OCI-LY1 (cell line): ENCODE measurements around the gene CD101.

Source experiments
- H2AFZ ChIP-seq: fragments of 200-600 bp; sonication (generic), shearing (Covaris generic); 2 replicates; pipeline ENCODE4 v1.6.0; 2014; ENCODE audit warnings: antibody characterized with exemption, mild to moderate bottlenecking, low read length
- H3F3A ChIP-seq: fragments of 200-600 bp; sonication (generic), shearing (Covaris generic); 2 replicates; pipeline ENCODE4 v1.6.0; 2014; ENCODE audit warnings: mild to moderate bottlenecking, antibody characterized with exemption, low read length, moderate library complexity; ENCODE audit not compliant: insufficient read depth
- H3K27ac ChIP-seq: fragments of 200-600 bp; sonication (generic); 2 replicates; pipeline ENCODE4 v1.5.1; 2014; ENCODE audit warnings: low read length, mixed run types, mild to moderate bottlenecking, low read depth; ENCODE audit not compliant: poor library complexity, severe bottlenecking
- H3K27me3 ChIP-seq: fragments of 200-600 bp; sonication (generic); 2 replicates; pipeline ENCODE4 v1.6.0; 2014; ENCODE audit warnings: antibody characterized with exemption, mild to moderate bottlenecking, low read length, moderate library complexity; ENCODE audit not compliant: insufficient read depth
- H3K36me3 ChIP-seq: fragments of 200-600 bp; sonication (generic); 2 replicates; pipeline ENCODE4 v1.6.1; 2014; ENCODE audit warnings: mild to moderate bottlenecking, antibody characterized with exemption, low read length, moderate library complexity, mixed read lengths; ENCODE audit not compliant: insufficient read depth
- H3K4me1 ChIP-seq: fragments of 200-600 bp; sonication (generic); 2 replicates; pipeline ENCODE4 v1.5.1; 2014; ENCODE audit warnings: mild to moderate bottlenecking, low read length, moderate library complexity; ENCODE audit not compliant: insufficient read depth, severe bottlenecking
- H3K4me2 ChIP-seq: fragments of 200-600 bp; sonication (generic), shearing (Covaris generic); 2 replicates; pipeline ENCODE4 v1.6.1; 2014; ENCODE audit warnings: low read length
- H3K4me3 ChIP-seq: fragments of 200-600 bp; sonication (generic); 2 replicates; pipeline ENCODE4 v1.5.1; 2014; ENCODE audit warnings: low read length, low read depth, mild to moderate bottlenecking, mixed read lengths; ENCODE audit not compliant: poor library complexity, severe bottlenecking
- H3K79me2 ChIP-seq: fragments of 200-600 bp; shearing (Covaris generic); 2 replicates; pipeline ENCODE4 v1.6.1; 2016; ENCODE audit warnings: mixed run types, low read length, mixed read lengths; ENCODE audit not compliant: insufficient read depth
- H3K9ac ChIP-seq: fragments of 200-600 bp; sonication (generic), shearing (Covaris generic); 2 replicates; pipeline ENCODE4 v1.6.1; 2014; ENCODE audit warnings: mild to moderate bottlenecking, low read length, mixed read lengths
- H3K9me2 ChIP-seq: fragments of 200-600 bp; sonication (generic), shearing (Covaris generic); 2 replicates; pipeline ENCODE4 v1.6.1; 2014; ENCODE audit warnings: low read depth, mild to moderate bottlenecking, low read length, mixed read lengths
- H3K9me3 ChIP-seq: fragments of 200-600 bp; shearing (Covaris generic); 2 replicates; pipeline ENCODE4 v1.6.1; 2014; ENCODE audit warnings: low read length, mixed read lengths
- H4K20me1 ChIP-seq: fragments of 200-600 bp; sonication (generic), shearing (Covaris generic); 2 replicates; pipeline ENCODE4 v1.6.0; 2016; ENCODE audit warnings: mild to moderate bottlenecking, low read length; ENCODE audit not compliant: insufficient read depth
- EZH2 ChIP-seq: fragments of 200-600 bp; sonication (generic), shearing (Covaris generic); IDR thresholded peaks from 2 replicates; pipeline ENCODE4 v1.8.0; 2017; ENCODE audit warnings: borderline replicate concordance, mixed run types, mild to moderate bottlenecking, antibody characterized with exemption, low read length, moderate library complexity, mixed read lengths
- TF ChIP-seq, protein P1 (sequence below): fragments of 200-600 bp; sonication (generic), shearing (Covaris generic); IDR thresholded peaks from 2 replicates; pipeline ENCODE4 v1.5.1; 2017; ENCODE audit warnings: mild to moderate bottlenecking, antibody characterized with exemption, low read length, moderate library complexity, mixed read lengths

CD101 gene

GRCh38 chr1:117054068-117054467 is 52.5 kb downstream of the CD101 start:
- Histone ChIP-seq H3K9me3 (no peaks in the 10 kb centered on the region), H3F3A (no peaks in the 10 kb centered on the region), H2AFZ (no peak overlapping the region), H3K27ac (no peak overlapping the region), H3K4me1 (peaks cover 32% of the 10 kb centered on the region), H3K79me2 (peaks cover 7% of the 10 kb centered on the region; the same call in 1 of the 2 replicates), H3K36me3 (peaks cover under 1% of the 10 kb centered on the region; the same call in 1 of the 2 replicates), H3K9me2 (no peaks in the 10 kb centered on the region), H3K4me2 (no peak overlapping the region), H3K27me3 (no peaks in the 10 kb centered on the region), H3K9ac (no peak overlapping the region), H3K4me3 (no peak overlapping the region), H4K20me1 (no peaks in the 10 kb centered on the region)
- no peak for TF ChIP-seq EZH2
- TF ChIP-seq, protein P1, sequence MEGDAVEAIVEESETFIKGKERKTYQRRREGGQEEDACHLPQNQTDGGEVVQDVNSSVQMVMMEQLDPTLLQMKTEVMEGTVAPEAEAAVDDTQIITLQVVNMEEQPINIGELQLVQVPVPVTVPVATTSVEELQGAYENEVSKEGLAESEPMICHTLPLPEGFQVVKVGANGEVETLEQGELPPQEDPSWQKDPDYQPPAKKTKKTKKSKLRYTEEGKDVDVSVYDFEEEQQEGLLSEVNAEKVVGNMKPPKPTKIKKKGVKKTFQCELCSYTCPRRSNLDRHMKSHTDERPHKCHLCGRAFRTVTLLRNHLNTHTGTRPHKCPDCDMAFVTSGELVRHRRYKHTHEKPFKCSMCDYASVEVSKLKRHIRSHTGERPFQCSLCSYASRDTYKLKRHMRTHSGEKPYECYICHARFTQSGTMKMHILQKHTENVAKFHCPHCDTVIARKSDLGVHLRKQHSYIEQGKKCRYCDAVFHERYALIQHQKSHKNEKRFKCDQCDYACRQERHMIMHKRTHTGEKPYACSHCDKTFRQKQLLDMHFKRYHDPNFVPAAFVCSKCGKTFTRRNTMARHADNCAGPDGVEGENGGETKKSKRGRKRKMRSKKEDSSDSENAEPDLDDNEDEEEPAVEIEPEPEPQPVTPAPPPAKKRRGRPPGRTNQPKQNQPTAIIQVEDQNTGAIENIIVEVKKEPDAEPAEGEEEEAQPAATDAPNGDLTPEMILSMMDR, result no peak

- peaks cover 33% of the 10 kb centered on the region; the same call in 1 of the 2 replicates for H3K79me2 ChIP-seq
- H3K9ac ChIP-seq, result peak overlapping the region; percentile 84
- H3K4me3 ChIP-seq, result peak overlapping the region; percentile 83
- H3K27me3 ChIP-seq, result no peaks in the 10 kb centered on the region
- TF ChIP-seq EZH2, result no peak
- TF ChIP-seq, protein P1, result no peak
- H3K4me2 ChIP-seq, result peak overlapping the region; percentile 95
- H3K4me1 ChIP-seq, result peaks cover 44% of the 10 kb centered on the region
- no peak overlapping the region for H2AFZ ChIP-seq
- H3K36me3 ChIP-seq, result peaks cover 25% of the 10 kb centered on the region
- no peaks in the 10 kb centered on the region for H3K9me3 ChIP-seq
- H3K27ac ChIP-seq, result peak overlapping the region; percentile 96
- H3K9me2 ChIP-seq, result no peaks in the 10 kb centered on the region
- no peaks in the 10 kb centered on the region for H3F3A ChIP-seq
- no peaks in the 10 kb centered on the region for H4K20me1 ChIP-seq
Measured at GRCh38 chr1:117058810-117059209, 57.2 kb downstream of the CD101 start.

DNA sequence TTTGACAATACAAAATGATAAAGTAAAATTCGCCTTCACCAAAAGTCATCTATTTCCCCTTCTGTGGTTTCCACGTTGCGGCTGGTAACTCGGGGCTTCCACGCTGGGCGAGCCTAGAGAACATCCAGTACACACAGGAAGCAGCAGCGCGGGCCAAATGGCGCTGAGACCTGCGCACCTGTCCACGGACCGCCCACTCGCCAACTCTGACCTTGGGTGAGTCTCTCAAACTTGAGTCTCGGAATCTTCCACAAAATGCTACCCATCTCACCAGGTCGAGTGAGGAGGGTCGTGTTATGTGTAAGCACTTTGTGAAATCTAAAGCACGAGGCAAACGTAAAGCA is 57.7 kb downstream of the CD101 start:
- Histone ChIP-seq H3K4me3 (peak overlapping the region; percentile 83), H3K79me2 (peaks cover 36% of the 10 kb centered on the region; the same call in 1 of the 2 replicates), H3K9me2 (no peaks in the 10 kb centered on the region), H3K4me2 (peak overlapping the region; percentile 95), H4K20me1 (no peaks in the 10 kb centered on the region), H3K36me3 (peaks cover 27% of the 10 kb centered on the region), H2AFZ (no peak overlapping the region), H3K4me1 (peaks cover 49% of the 10 kb centered on the region), H3F3A (no peaks in the 10 kb centered on the region), H3K27ac (peak overlapping the region; percentile 96), H3K27me3 (no peaks in the 10 kb centered on the region), H3K9ac (peak overlapping the region; percentile 84), H3K9me3 (no peaks in the 10 kb centered on the region)
- TF ChIP-seq EZH2, result no peak
- TF ChIP-seq, protein P1, result no peak
